Measurements from ENCODE around the gene KRT3.

KRT3 gene

DNA sequence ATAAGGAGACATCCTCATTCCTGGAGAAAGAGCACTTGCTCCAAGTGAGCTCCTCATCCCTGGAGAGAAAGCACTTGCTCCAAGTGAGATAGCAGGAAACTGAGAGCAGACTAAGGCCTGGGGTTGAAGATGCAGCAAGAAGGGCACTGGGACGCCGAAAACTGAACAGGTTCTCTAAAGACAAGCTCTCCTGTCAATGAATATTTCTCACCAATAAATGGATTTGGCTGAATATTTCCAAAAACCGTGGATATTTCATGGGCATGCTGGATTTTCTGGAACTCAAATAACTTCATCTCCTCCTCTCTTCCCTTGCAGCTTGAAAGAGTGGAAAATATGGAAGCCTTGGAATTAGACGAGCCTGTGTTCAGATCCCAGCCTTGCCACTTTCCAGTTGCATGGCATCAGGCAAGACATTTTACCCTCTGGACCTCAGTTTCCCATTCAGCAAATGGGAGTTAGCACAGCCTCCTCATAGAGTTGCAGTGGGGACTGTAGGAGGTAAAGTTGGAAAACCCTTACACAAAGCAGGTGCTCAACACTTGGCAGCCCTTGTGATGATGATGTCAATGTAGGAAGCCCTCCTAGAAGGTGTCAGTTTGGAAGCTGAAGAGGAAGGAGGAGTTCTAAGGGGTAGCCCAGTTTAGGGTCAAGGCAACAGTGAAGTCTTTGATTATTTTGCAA lies 14.4 kb downstream of the KRT3 start:
- FAIRE-seq: no peak
- no peak for DNase-seq (ENCODE audit: insufficient read length)
- TF ChIP-seq POLR2A (IDR thresholded peaks at IDR 0.05; ENCODE audit: low read depth, low read length): no peak

DNA sequence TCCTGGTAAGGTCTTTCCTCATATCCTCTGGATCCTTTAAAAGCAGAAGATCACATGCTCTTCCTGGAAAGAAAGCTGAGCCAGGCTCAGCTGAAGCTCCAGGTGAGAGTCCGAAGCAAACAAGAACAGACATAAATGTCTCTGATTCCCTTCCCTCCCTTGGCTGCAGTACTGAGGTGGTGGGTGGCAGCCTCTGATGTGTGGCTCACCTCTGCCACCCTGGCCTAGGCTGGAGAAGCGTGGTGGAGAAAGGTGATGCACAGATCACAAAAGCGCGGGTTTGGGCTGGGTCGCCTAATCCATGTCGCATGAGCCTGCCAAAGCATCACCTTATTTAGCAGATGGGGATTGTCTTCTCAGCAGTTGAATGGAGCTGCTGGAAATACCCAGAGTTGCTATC lies 16.0 kb downstream of the KRT3 start:
- no peak for FAIRE-seq
- TF ChIP-seq TAF1 (IDR thresholded peaks at IDR 0.05; ENCODE audit: borderline replicate concordance, low read depth, low read length) (no peak), POLR2A (IDR thresholded peaks at IDR 0.05; ENCODE audit: low read depth, low read length) (no peak), POLR2AphosphoS5 (IDR thresholded peaks at IDR 0.05; ENCODE audit: low read depth, low read length) (no peak)
- no peak for DNase-seq (ENCODE audit: insufficient read length)

DNA sequence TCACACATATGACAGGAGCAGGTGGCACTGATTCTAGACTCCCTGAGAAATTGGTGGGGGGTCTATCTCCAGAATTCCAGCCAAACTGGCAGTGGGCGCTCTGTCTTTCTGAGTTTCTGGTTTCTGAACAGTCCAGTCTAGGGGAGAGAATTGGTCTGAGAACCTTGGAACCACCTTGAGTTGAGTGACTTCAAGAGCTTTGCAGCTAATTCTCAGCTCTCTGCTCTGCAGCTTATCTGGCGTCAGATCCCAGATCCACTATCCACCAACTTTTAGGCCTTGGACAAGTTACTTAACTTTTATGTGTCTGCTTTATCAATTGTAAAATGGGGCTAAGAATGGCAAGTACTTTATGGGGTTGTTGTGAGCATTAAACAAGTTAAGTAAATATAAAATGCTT lies 17.1 kb downstream of the KRT3 start:
- no peak for FAIRE-seq
- TF ChIP-seq POLR2AphosphoS5 (IDR thresholded peaks at IDR 0.05; ENCODE audit: low read depth, low read length) (no peak), TAF1 (IDR thresholded peaks at IDR 0.05; ENCODE audit: borderline replicate concordance, low read depth, low read length) (no peak), POLR2A (IDR thresholded peaks at IDR 0.05; ENCODE audit: low read depth, low read length) (no peak)
- no peak for DNase-seq (ENCODE audit: insufficient read length)

DNA sequence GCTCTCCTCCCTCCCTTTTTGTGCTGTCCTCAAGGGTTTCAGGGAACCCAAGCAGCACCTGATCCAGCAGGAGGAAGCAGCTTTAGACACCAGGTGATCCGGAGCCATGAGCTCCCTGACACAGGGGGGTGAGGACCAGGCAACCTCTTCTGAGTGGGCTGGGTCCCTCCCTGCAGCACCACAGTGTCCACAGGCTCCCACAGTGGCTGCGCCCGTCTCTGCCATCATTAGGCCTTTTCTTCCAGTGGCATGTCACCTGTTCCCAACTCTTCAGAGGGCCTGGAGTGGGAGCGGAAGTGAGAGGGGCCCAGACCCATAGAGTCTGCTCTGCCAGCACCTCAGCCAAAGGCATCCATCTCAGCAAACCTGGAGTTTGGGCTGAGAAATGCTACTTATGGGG lies 18.4 kb downstream of the KRT3 start:
- no peak for DNase-seq (ENCODE audit: insufficient read length)
- TF ChIP-seq POLR2A (IDR thresholded peaks at IDR 0.05; ENCODE audit: low read depth, low read length): no peak
- TF ChIP-seq TAF1 (IDR thresholded peaks at IDR 0.05; ENCODE audit: borderline replicate concordance, low read depth, low read length): no peak
- no peak for TF ChIP-seq POLR2AphosphoS5 (IDR thresholded peaks at IDR 0.05; ENCODE audit: low read depth, low read length)
- no peak for FAIRE-seq

DNA sequence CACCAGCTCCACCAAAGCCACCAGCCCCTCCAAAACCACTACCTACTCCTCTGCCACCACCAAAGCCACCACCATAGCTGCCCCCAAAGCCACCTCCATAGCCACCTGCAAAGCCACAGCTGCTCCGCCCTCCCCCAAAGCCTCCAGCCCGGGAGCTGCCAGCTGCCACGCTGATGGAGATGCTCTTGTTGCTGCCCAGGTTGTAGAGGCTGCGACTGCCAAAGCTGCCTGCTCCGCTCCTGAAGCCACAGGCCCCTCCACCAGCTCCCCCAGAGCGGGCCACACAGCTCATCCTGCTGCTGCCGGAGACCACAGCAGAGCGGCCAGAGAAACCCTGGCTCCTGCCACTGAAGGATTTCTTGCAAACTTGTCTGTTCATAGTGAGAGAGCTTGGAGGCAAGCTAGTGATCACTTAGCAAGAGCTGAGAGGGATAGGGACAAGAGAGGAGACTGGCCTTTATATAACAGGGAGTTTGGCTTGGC lies 19.0 kb downstream of the KRT3 start, which contains the start of gene KRT76:
Gene KRT76, minus strand, starts transcription at position 433 of the 483 bp plus-strand sequence. Its CDS starts 54 bp downstream, at position 379.
- FAIRE-seq: no peak
- TF ChIP-seq POLR2AphosphoS5 (IDR thresholded peaks at IDR 0.05; ENCODE audit: low read depth, low read length): no peak
- TF ChIP-seq TAF1 (IDR thresholded peaks at IDR 0.05; ENCODE audit: borderline replicate concordance, low read depth, low read length): no peak
- TF ChIP-seq POLR2A (IDR thresholded peaks at IDR 0.05; ENCODE audit: low read depth, low read length): no peak
- no peak for DNase-seq (ENCODE audit: insufficient read length)

DNA sequence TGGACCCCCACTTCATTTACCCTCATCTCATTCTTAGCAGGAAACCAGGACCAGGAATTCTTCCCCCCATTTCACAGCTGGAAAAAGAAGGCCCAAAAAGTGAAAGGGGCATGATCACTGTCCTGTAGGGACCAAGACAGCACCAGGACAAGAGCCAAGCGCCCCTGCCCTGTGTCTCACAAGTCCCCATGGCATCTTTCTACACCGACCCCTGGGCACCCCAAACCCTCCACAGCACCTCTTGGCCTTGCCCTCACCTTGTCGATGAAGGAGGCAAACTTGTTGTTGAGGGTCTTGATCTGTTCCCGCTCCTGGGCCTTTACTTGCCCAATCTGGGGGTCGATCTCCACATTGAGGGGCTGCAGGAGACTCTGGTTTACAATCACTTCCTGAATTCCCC lies 19.5 kb downstream of the KRT3 start:
- no peak for DNase-seq (ENCODE audit: insufficient read length)
- no peak for FAIRE-seq
- TF ChIP-seq POLR2AphosphoS5 (IDR thresholded peaks at IDR 0.05; ENCODE audit: low read depth, low read length) (no peak), POLR2A (IDR thresholded peaks at IDR 0.05; ENCODE audit: low read depth, low read length) (no peak), TAF1 (IDR thresholded peaks at IDR 0.05; ENCODE audit: borderline replicate concordance, low read depth, low read length) (no peak)

GRCh38 chr12:52774629-52775250 lies 21.2 kb downstream of the KRT3 start:
- no peak for TF ChIP-seq POLR2AphosphoS5 (IDR thresholded peaks at IDR 0.05; ENCODE audit: low read depth, low read length)
- TF ChIP-seq POLR2A (IDR thresholded peaks at IDR 0.05; ENCODE audit: low read depth, low read length): no peak
- no peak for DNase-seq (ENCODE audit: insufficient read length)
- FAIRE-seq: no peak

GRCh38 chr12:52772772-52773171 lies 23.1 kb downstream of the KRT3 start:
- TF ChIP-seq TAF1 (IDR thresholded peaks at IDR 0.05; ENCODE audit: borderline replicate concordance, low read depth, low read length) (no peak), POLR2A (IDR thresholded peaks at IDR 0.05; ENCODE audit: low read depth, low read length) (no peak), POLR2AphosphoS5 (IDR thresholded peaks at IDR 0.05; ENCODE audit: low read depth, low read length) (no peak)
- no peak for FAIRE-seq

GRCh38 chr12:52772188-52772587 lies 23.7 kb downstream of the KRT3 start:
- no peak for FAIRE-seq
- DNase-seq (ENCODE audit: insufficient read length): no peak
- TF ChIP-seq POLR2A (IDR thresholded peaks at IDR 0.05; ENCODE audit: low read depth, low read length) (no peak), TAF1 (IDR thresholded peaks at IDR 0.05; ENCODE audit: borderline replicate concordance, low read depth, low read length) (no peak), POLR2AphosphoS5 (IDR thresholded peaks at IDR 0.05; ENCODE audit: low read depth, low read length) (no peak)

More at GRCh38 chr12:52772772-52773171, 23.1 kb downstream of the KRT3 start:
- DNase-seq (ENCODE audit: insufficient read length): no peak

GRCh38 chr12:52771505-52771904 lies 24.4 kb downstream of the KRT3 start:
- DNase-seq (ENCODE audit: insufficient read length) (no peak), FAIRE-seq (no peak)
- TF ChIP-seq POLR2AphosphoS5 (IDR thresholded peaks at IDR 0.05; ENCODE audit: low read depth, low read length) (no peak), POLR2A (IDR thresholded peaks at IDR 0.05; ENCODE audit: low read depth, low read length) (no peak), TAF1 (IDR thresholded peaks at IDR 0.05; ENCODE audit: borderline replicate concordance, low read depth, low read length) (no peak)

GRCh38 chr12:52771088-52771487 lies 24.8 kb downstream of the KRT3 start:
- DNase-seq (ENCODE audit: insufficient read length) (no peak), FAIRE-seq (no peak)
- TF ChIP-seq TAF1 (IDR thresholded peaks at IDR 0.05; ENCODE audit: borderline replicate concordance, low read depth, low read length) (no peak), POLR2A (IDR thresholded peaks at IDR 0.05; ENCODE audit: low read depth, low read length) (no peak), POLR2AphosphoS5 (IDR thresholded peaks at IDR 0.05; ENCODE audit: low read depth, low read length) (no peak)

DNA sequence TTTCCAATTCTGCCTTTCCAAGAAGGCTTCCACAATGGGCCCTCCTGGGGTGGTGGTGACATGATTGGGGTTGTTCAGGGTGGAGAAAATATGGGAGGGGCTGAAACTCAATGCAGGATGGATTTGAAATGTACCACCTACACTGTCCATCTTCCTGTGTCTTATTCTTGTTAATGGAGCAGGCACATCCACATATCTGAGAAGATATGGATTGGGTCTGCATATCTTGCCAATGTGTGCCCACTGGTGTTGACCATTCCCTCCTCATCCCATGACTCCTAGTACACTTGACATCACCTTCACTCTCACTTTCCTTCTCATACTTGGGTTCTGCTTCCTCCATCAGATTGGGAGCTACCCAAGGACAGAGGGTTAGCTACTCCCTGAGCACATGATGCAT lies 26.0 kb downstream of the KRT3 start:
- TF ChIP-seq POLR2A (IDR thresholded peaks at IDR 0.05; ENCODE audit: low read depth, low read length) (no peak), TAF1 (IDR thresholded peaks at IDR 0.05; ENCODE audit: borderline replicate concordance, low read depth, low read length) (no peak), POLR2AphosphoS5 (IDR thresholded peaks at IDR 0.05; ENCODE audit: low read depth, low read length) (no peak)
- DNase-seq (ENCODE audit: insufficient read length): no peak
- FAIRE-seq: no peak
